GM23338 (cell line): ENCODE measurements around the gene NPAS3. TPM values are rescaled to one million over a fixed set of nuclear protein-coding genes. Genes with fewer than 3 reads are reported as not detected.

Experiments used
- ATAC-seq: fragments of 200-7000 bp; cut with Tn5 transposase; 3 replicates; pipeline ENCODE4 v1.9.1; 2020
- DNase-seq: peaks from one replicate; pipeline ENCODE4 v3.0.0-alpha.2; 2015; ENCODE audit warnings: low spot score
- H2AFZ ChIP-seq: fragments of 200-600 bp; sonication (generic); 2 replicates; pipeline ENCODE4 v1.8.0; 2016; ENCODE audit warnings: antibody characterized with exemption, mild to moderate bottlenecking, moderate library complexity
- H3F3A ChIP-seq: fragments of 200-600 bp; sonication (generic); replicated peaks from 2 replicates; pipeline ENCODE4 v1.8.0; 2017; ENCODE audit warnings: antibody characterized with exemption, mixed run types, low read depth
- H3K27ac ChIP-seq: fragments of 200-600 bp; sonication (generic); 2 replicates; pipeline ENCODE4 v1.6.1; 2016; ENCODE audit warnings: low read depth
- H3K27me3 ChIP-seq: fragments of 200-600 bp; sonication (generic); 2 replicates; pipeline ENCODE4 v1.8.0; 2016; ENCODE audit warnings: mild to moderate bottlenecking, mixed run types, moderate library complexity; ENCODE audit not compliant: insufficient read depth
- H3K36me3 ChIP-seq: fragments of 200-600 bp; sonication (generic); 2 replicates; pipeline ENCODE4 v1.8.0; 2016; ENCODE audit warnings: mild to moderate bottlenecking; ENCODE audit not compliant: insufficient read depth
- H3K4me1 ChIP-seq: fragments of 200-600 bp; sonication (generic); 2 replicates; pipeline ENCODE4 v1.8.0; 2016; ENCODE audit warnings: mild to moderate bottlenecking, moderate library complexity; ENCODE audit not compliant: insufficient read depth
- H3K4me2 ChIP-seq: fragments of 200-600 bp; sonication (generic); 2 replicates; pipeline ENCODE4 v1.7.1; 2017; ENCODE audit warnings: mixed run types
- H3K4me3 ChIP-seq: fragments of 200-600 bp; sonication (generic); 2 replicates; pipeline ENCODE4 v1.6.1; 2016; ENCODE audit warnings: mixed run types
- H3K79me2 ChIP-seq: fragments of 200-600 bp; sonication (generic); replicated peaks from 2 replicates; pipeline ENCODE4 v1.8.0; 2017; ENCODE audit warnings: mild to moderate bottlenecking; ENCODE audit not compliant: insufficient read depth
- H3K9me2 ChIP-seq: fragments of 200-600 bp; sonication (generic); 2 replicates; pipeline ENCODE4 v1.8.0; 2017; ENCODE audit not compliant: insufficient read depth
- H4K20me1 ChIP-seq: fragments of 200-600 bp; sonication (generic); replicated peaks from 2 replicates; pipeline ENCODE4 v1.8.0; 2017; ENCODE audit warnings: mild to moderate bottlenecking; ENCODE audit not compliant: insufficient read depth
- H3K27ac Mint-ChIP-seq: 2 replicates; pipeline ENCODE4 v1.8.0; 2020; ENCODE audit warnings: inconsistent platforms, mild to moderate bottlenecking, moderate library complexity, mixed read lengths
- H3K27me3 Mint-ChIP-seq: 3 replicates; pipeline ENCODE4 v1.8.0; 2022; ENCODE audit warnings: low read depth, mild to moderate bottlenecking, moderate library complexity, mixed read lengths, inconsistent platforms; ENCODE audit not compliant: insufficient read depth, poor library complexity
- H3K36me3 Mint-ChIP-seq: 3 replicates; pipeline ENCODE4 v1.8.0; 2021; ENCODE audit warnings: low read depth, mild to moderate bottlenecking, inconsistent platforms, moderate library complexity, mixed read lengths
- H3K4me1 Mint-ChIP-seq: 3 replicates; pipeline ENCODE4 v1.8.0; 2020; ENCODE audit warnings: mild to moderate bottlenecking, inconsistent platforms, mixed read lengths
- H3K4me3 Mint-ChIP-seq: 3 replicates; pipeline ENCODE4 v1.8.0; 2021; ENCODE audit warnings: moderate library complexity, mild to moderate bottlenecking, inconsistent platforms, mixed read lengths
- H3K9me3 Mint-ChIP-seq: 3 replicates; pipeline ENCODE4 v1.8.0; 2020; ENCODE audit warnings: moderate library complexity, mild to moderate bottlenecking, inconsistent platforms, mixed read lengths
- CREB1 ChIP-seq: fragments of 250-450 bp; sonication (Bioruptor Pico); IDR thresholded peaks from 2 replicates; pipeline ENCODE4 v1.5.0; 2020; ENCODE audit warnings: low read depth, mild to moderate bottlenecking, moderate library complexity
- EZH2 ChIP-seq: fragments of 200-600 bp; sonication (generic); IDR thresholded peaks from one replicate; pipeline ENCODE4 v1.8.0; 2017; ENCODE audit warnings: antibody characterized with exemption, mild to moderate bottlenecking, low read depth; ENCODE audit not compliant: unreplicated experiment
- JUNB ChIP-seq: IDR thresholded peaks from one replicate; pipeline ENCODE4 v1.6.1; 2016; ENCODE audit warnings: antibody characterized with exemption; ENCODE audit not compliant: unreplicated experiment
- NANOG ChIP-seq: IDR thresholded peaks from 2 replicates; pipeline ENCODE4 v1.6.1; 2016; ENCODE audit warnings: antibody characterized with exemption, borderline replicate concordance
- POLR2AphosphoS5 ChIP-seq: IDR thresholded peaks from 2 replicates; pipeline ENCODE4 v1.6.1; 2016; ENCODE audit warnings: antibody characterized with exemption, low read depth
- STAT1 ChIP-seq: IDR thresholded peaks from one replicate; pipeline ENCODE4 v1.6.1; 2016; ENCODE audit warnings: antibody characterized with exemption; ENCODE audit not compliant: unreplicated experiment
- ZNF114 ChIP-seq: fragments of 250-450 bp; sonication (Bioruptor Pico); IDR thresholded peaks from 2 replicates; pipeline ENCODE4 v1.5.0; 2020; ENCODE audit warnings: mild to moderate bottlenecking, moderate library complexity
- ZNF331 ChIP-seq: fragments of 250-450 bp; sonication (Bioruptor Pico); IDR thresholded peaks from 2 replicates; pipeline ENCODE4 v1.5.0; 2020; ENCODE audit warnings: low read depth, mild to moderate bottlenecking, moderate library complexity
- polyA plus RNA-seq: library from polyadenylated mRNA; unstranded; fragments of >200 nt; fragmentation: Nextera tagmentation; extraction: Ambion mirVana; gene quantifications from 2 replicates; pipeline ENCODE4 v1.2.1, GENCODE V29; 2016
- total RNA-seq: library from RNA; depleted of rRNA; stranded (reverse); fragments of >200 nt; shearing (Covaris generic); gene quantifications from 2 replicates; pipeline ENCODE4 v1.2.3, GENCODE V29; 2014
- TF ChIP-seq, protein P1 (sequence below), 2 experiments: fragments of 200-600 bp in 1 of 2; sonication (generic) in 1 of 2; conservative IDR thresholded peaks; 2 replicates each; pipeline versions ENCODE4 v1.5.1 to v1.6.1; 2016 to 2017; ENCODE audit warnings: antibody characterized with exemption in 2 of 2, low read depth in 2 of 2, mild to moderate bottlenecking in 2 of 2, moderate library complexity in 1 of 2
- TF ChIP-seq, protein P2 (sequence below): fragments of 250-450 bp; sonication (Bioruptor Pico); IDR thresholded peaks from 2 replicates; pipeline ENCODE4 v1.5.0; 2020; ENCODE audit warnings: mild to moderate bottlenecking, moderate library complexity

Gene NPAS3
- total and polyA plus RNA-seq, 2 experiments from 2014 or later, result 0.17 to 0.19 TPM

DNA sequence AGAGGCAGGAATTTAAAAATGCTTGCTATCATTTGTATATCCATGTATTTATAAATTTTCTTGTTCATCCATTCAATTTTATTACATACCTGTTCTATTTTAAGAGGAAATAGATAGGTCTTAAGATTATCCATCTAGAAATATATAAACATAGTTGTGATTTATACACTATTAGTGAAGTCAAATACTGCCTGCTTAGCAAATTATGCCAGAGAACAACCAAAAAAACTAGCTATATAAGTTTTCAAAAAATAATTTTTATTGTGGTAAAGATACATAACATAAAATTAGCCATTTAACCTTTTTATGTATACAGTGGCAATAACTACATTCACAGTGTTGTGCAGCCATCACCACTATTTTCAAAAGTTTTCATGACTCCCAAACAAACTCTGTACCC, 237.3 kb downstream of the NPAS3 start:
- Histone ChIP-seq H3K4me1 (no peaks in the 10 kb centered on the region), H3K4me3 (no peak overlapping the region), H3K9me2 (no peaks in the 10 kb centered on the region), H3K27ac (no peak overlapping the region), H3K4me2 (no peak overlapping the region), H3K79me2 (no peaks in the 10 kb centered on the region), H3K27me3 (no peaks in the 10 kb centered on the region), H4K20me1 (no peaks in the 10 kb centered on the region), H2AFZ (no peak overlapping the region), H3F3A (no peaks in the 10 kb centered on the region), H3K36me3 (no peaks in the 10 kb centered on the region)
- TF ChIP-seq ZNF114 (no peak), POLR2AphosphoS5 (no peak), EZH2 (no peak), CREB1 (CRISPR knock-in tag) (no peak), NANOG (no peak), STAT1 (no peak), ZNF331 (no peak), JUNB (no peak)
- TF ChIP-seq, protein P1, sequence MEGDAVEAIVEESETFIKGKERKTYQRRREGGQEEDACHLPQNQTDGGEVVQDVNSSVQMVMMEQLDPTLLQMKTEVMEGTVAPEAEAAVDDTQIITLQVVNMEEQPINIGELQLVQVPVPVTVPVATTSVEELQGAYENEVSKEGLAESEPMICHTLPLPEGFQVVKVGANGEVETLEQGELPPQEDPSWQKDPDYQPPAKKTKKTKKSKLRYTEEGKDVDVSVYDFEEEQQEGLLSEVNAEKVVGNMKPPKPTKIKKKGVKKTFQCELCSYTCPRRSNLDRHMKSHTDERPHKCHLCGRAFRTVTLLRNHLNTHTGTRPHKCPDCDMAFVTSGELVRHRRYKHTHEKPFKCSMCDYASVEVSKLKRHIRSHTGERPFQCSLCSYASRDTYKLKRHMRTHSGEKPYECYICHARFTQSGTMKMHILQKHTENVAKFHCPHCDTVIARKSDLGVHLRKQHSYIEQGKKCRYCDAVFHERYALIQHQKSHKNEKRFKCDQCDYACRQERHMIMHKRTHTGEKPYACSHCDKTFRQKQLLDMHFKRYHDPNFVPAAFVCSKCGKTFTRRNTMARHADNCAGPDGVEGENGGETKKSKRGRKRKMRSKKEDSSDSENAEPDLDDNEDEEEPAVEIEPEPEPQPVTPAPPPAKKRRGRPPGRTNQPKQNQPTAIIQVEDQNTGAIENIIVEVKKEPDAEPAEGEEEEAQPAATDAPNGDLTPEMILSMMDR (conservative IDR thresholded peaks at IDR 0.05; ENCODE audit: low read depth in 2 of 2), result no peak
- TF ChIP-seq, protein P2, sequence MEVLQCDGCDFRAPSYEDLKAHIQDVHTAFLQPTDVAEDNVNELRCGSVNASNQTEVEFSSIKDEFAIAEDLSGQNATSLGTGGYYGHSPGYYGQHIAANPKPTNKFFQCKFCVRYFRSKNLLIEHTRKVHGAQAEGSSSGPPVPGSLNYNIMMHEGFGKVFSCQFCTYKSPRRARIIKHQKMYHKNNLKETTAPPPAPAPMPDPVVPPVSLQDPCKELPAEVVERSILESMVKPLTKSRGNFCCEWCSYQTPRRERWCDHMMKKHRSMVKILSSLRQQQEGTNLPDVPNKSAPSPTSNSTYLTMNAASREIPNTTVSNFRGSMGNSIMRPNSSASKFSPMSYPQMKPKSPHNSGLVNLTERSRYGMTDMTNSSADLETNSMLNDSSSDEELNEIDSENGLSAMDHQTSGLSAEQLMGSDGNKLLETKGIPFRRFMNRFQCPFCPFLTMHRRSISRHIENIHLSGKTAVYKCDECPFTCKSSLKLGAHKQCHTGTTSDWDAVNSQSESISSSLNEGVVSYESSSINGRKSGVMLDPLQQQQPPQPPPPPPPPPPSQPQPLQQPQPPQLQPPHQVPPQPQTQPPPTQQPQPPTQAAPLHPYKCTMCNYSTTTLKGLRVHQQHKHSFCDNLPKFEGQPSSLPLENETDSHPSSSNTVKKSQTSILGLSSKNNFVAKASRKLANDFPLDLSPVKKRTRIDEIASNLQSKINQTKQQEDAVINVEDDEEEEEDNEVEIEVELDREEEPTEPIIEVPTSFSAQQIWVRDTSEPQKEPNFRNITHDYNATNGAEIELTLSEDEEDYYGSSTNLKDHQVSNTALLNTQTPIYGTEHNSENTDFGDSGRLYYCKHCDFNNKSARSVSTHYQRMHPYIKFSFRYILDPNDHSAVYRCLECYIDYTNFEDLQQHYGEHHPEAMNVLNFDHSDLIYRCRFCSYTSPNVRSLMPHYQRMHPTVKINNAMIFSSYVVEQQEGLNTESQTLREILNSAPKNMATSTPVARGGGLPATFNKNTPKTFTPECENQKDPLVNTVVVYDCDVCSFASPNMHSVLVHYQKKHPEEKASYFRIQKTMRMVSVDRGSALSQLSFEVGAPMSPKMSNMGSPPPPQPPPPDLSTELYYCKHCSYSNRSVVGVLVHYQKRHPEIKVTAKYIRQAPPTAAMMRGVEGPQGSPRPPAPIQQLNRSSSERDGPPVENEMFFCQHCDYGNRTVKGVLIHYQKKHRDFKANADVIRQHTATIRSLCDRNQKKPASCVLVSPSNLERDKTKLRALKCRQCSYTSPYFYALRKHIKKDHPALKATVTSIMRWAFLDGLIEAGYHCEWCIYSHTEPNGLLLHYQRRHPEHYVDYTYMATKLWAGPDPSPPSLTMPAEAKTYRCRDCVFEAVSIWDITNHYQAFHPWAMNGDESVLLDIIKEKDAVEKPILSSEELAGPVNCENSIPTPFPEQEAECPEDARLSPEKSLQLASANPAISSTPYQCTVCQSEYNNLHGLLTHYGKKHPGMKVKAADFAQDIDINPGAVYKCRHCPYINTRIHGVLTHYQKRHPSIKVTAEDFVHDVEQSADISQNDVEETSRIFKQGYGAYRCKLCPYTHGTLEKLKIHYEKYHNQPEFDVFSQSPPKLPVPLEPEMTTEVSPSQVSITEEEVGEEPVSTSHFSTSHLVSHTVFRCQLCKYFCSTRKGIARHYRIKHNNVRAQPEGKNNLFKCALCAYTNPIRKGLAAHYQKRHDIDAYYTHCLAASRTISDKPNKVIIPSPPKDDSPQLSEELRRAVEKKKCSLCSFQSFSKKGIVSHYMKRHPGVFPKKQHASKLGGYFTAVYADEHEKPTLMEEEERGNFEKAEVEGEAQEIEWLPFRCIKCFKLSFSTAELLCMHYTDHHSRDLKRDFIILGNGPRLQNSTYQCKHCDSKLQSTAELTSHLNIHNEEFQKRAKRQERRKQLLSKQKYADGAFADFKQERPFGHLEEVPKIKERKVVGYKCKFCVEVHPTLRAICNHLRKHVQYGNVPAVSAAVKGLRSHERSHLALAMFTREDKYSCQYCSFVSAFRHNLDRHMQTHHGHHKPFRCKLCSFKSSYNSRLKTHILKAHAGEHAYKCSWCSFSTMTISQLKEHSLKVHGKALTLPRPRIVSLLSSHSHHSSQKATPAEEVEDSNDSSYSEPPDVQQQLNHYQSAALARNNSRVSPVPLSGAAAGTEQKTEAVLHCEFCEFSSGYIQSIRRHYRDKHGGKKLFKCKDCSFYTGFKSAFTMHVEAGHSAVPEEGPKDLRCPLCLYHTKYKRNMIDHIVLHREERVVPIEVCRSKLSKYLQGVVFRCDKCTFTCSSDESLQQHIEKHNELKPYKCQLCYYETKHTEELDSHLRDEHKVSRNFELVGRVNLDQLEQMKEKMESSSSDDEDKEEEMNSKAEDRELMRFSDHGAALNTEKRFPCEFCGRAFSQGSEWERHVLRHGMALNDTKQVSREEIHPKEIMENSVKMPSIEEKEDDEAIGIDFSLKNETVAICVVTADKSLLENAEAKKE (CRISPR knock-in tag), result no peak
- H3K4me3 Mint-ChIP-seq, result no peak overlapping the region
- no peaks in the 10 kb centered on the region for H3K9me3 Mint-ChIP-seq
- ATAC-seq (no peak), DNase-seq (no peak)
- H3K27me3 Mint-ChIP-seq, result no peaks in the 10 kb centered on the region
- no peaks in the 10 kb centered on the region for H3K4me1 Mint-ChIP-seq
- no peak overlapping the region for H3K27ac Mint-ChIP-seq
- H3K36me3 Mint-ChIP-seq, result no peaks in the 10 kb centered on the region
